HepG2 (cell line): ENCODE data around the gene ABAT. TPM values are rescaled to one million over a fixed set of nuclear protein-coding genes. Genes with fewer than 3 reads are reported as not detected.

ENCODE experiments used
- HNRNPH1 ChIP-seq: fragments of 200-400 bp; formaldehyde crosslinking; optimal IDR thresholded peaks from 2 replicates; pipeline ENCODE3; 2017; ENCODE audit warnings: mild to moderate bottlenecking, low read depth, low read length
- KDM1A ChIP-seq: IDR thresholded peaks from 2 replicates; pipeline ENCODE4 v1.6.1; 2016; ENCODE audit warnings: missing compliant biosample characterization
- KMT2A ChIP-seq: sonication (generic); formaldehyde crosslinking; IDR thresholded peaks from 2 replicates; pipeline ENCODE4 v1.4.0; 2020; ENCODE audit warnings: missing genetic modification reagents
- MYC ChIP-seq: sonication (generic); formaldehyde crosslinking; IDR thresholded peaks from 2 replicates; pipeline ENCODE4 v1.9.0; 2021; ENCODE audit warnings: missing genetic modification reagents, borderline replicate concordance
- NFIB ChIP-seq: sonication (generic); formaldehyde crosslinking; IDR thresholded peaks from 2 replicates; pipeline ENCODE4 v1.9.0; 2021; ENCODE audit warnings: missing genetic modification reagents, mild to moderate bottlenecking, borderline replicate concordance
- NPAS2 ChIP-seq: sonication (generic); formaldehyde crosslinking; IDR thresholded peaks from 2 replicates; pipeline ENCODE4 v1.8.0; 2022; ENCODE audit warnings: mild to moderate bottlenecking, missing genetic modification reagents, borderline replicate concordance
- RCOR2 ChIP-seq: IDR thresholded peaks from 2 replicates; pipeline ENCODE4 v1.6.1; 2016; ENCODE audit warnings: missing biosample characterization, missing genetic modification reagents
- RXRA ChIP-seq: sonication (generic); formaldehyde crosslinking; IDR thresholded peaks from 2 replicates; pipeline ENCODE4 v1.5.1; 2020; ENCODE audit warnings: missing genetic modification reagents
- SMYD3 ChIP-seq: sonication (generic); formaldehyde crosslinking; IDR thresholded peaks from 2 replicates; pipeline ENCODE4 v1.8.1; 2023; ENCODE audit warnings: mild to moderate bottlenecking, missing genetic modification reagents
- TCF7L2 ChIP-seq: IDR thresholded peaks from 2 replicates; pipeline ENCODE4 v1.6.1; 2011; ENCODE audit warnings: mild to moderate bottlenecking, low read depth, low read length, moderate library complexity
- ZBTB8A ChIP-seq: sonication (generic); formaldehyde crosslinking; IDR thresholded peaks from 2 replicates; pipeline ENCODE4 v1.4.0; 2020; ENCODE audit warnings: mild to moderate bottlenecking, low read depth, missing genetic modification reagents, borderline replicate concordance
- ZNF350 ChIP-seq: sonication (generic); formaldehyde crosslinking; IDR thresholded peaks from 2 replicates; pipeline ENCODE4 v1.4.0; 2020; ENCODE audit warnings: mild to moderate bottlenecking, low read depth, missing genetic modification reagents, borderline replicate concordance
- ZNF430 ChIP-seq: sonication (generic); formaldehyde crosslinking; IDR thresholded peaks from 2 replicates; pipeline ENCODE4 v1.9.0; 2021; ENCODE audit warnings: mild to moderate bottlenecking, missing genetic modification reagents
- ZNF460 ChIP-seq: sonication (generic); formaldehyde crosslinking; IDR thresholded peaks from 2 replicates; pipeline ENCODE4 v1.5.1; 2020; ENCODE audit warnings: missing genetic modification reagents, mild to moderate bottlenecking, borderline replicate concordance
- ZNF772 ChIP-seq: sonication (generic); formaldehyde crosslinking; IDR thresholded peaks from 2 replicates; pipeline ENCODE4 v1.5.0; 2020; ENCODE audit warnings: mild to moderate bottlenecking, missing genetic modification reagents
- polyA plus RNA-seq, 8 experiments: library from polyadenylated mRNA; depleted of rRNA in 3 of 8; stranded (reverse) in 7 of 8; unstranded in 1 of 8; fragments of >200 nt; fragmentation: Illumina TruSeq in 4 of 8; extraction: Trizol in 4 of 8; gene quantifications; 2 replicates each; pipeline versions ENCODE4 v1.2.1 to v1.2.3, GENCODE V29; 2011 to 2016; ENCODE audit warnings: low read depth in 4 of 8, missing spikeins in 1 of 8, mixed read lengths in 1 of 8; ENCODE audit not compliant: insufficient read depth in 1 of 8
- total RNA-seq, 5 experiments: library from RNA; depleted of rRNA; stranded (reverse); fragments of >200 nt; fragmentation: Illumina TruSeq; extraction: Trizol; gene quantifications; 2 replicates each; pipeline ENCODE4 v1.2.3, GENCODE V29; 2016; ENCODE audit warnings: low read depth in 1 of 5
- TF ChIP-seq, protein P1 (sequence below): sonication (generic); formaldehyde crosslinking; IDR thresholded peaks from 2 replicates; pipeline ENCODE4 v1.8.0; 2022; ENCODE audit warnings: missing genetic modification reagents, mild to moderate bottlenecking, borderline replicate concordance
- TF ChIP-seq, protein P2 (sequence below): IDR thresholded peaks from 2 replicates; pipeline ENCODE4 v1.6.1; 2012; ENCODE audit warnings: low read depth, low read length, improper control_type of control experiment
- TF ChIP-seq, protein P3 (sequence below): sonication (generic); formaldehyde crosslinking; IDR thresholded peaks from 2 replicates; pipeline ENCODE4 v1.4.0; 2020; ENCODE audit warnings: missing genetic modification reagents
- TF ChIP-seq, protein P4 (sequence below): sonication (generic); formaldehyde crosslinking; conservative IDR thresholded peaks from 2 replicates; pipeline ENCODE4 v1.4.0; 2020; ENCODE audit warnings: missing genetic modification reagents
- TF ChIP-seq, protein P5 (sequence below): sonication (generic); formaldehyde crosslinking; IDR thresholded peaks from 2 replicates; pipeline ENCODE4 v1.5.0; 2020; ENCODE audit warnings: mild to moderate bottlenecking, missing genetic modification reagents
- TF ChIP-seq, protein P6 (sequence below): IDR thresholded peaks from 2 replicates; pipeline ENCODE4 v1.6.1; 2018; ENCODE audit warnings: missing genetic modification reagents
- TF ChIP-seq, protein P7 (sequence below): IDR thresholded peaks from 2 replicates; pipeline ENCODE4 v1.6.1; 2012; ENCODE audit warnings: inconsistent platforms

The ABAT gene
- total and polyA plus RNA-seq, 2 of the 13 experiments (the other 11 are each of a cell fraction or from before 2014, with no cell fraction given) = 47.6 to 97.3 TPM

DNA sequence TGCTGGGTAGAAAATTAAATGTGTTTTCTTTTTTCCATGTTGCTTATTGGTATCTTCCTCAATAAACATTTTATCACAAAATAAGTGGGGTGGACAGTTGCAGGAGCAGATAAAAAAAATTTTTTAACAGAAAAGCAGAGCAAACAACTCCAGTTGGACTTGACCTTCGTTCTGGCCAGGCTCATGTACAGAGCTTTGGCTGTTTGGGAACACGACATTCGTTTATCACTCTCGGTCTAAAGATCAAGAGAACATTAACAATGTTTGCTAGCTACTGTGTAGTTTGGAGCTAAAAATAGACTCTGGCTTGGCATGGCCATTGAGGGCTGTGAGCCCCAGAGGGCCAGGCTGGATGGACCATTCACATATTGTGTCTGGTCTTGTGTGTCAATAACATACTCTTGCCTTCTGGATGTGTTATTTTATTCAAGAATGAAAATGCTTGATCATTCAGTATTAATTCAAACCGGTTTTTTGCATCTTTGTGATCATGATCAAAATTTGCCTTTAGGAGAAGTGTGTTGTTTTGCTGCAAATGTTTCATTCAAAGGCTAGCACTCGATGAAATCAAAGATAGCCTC, 66.4 kb downstream of the ABAT start (continued):
- TF ChIP-seq TCF7L2 (no peak), ZBTB8A (CRISPR knock-in tag) (no peak), ZNF460 (no peak; the same call in 1 of the 2 replicates), ZNF772 (no peak; the same call in 1 of the 2 replicates), ZNF350 (no peak; the same call in 1 of the 2 replicates), RCOR2 (CRISPR knock-in tag) (peak; percentile 88), RXRA (peak; percentile 92; the same call in 1 of the 2 replicates), NPAS2 (CRISPR knock-in tag) (no peak), ZNF430 (CRISPR knock-in tag) (peak; percentile 94), SMYD3 (CRISPR knock-in tag) (no peak), KDM1A (CRISPR knock-in tag) (no peak), HNRNPH1 (no peak), NFIB (CRISPR knock-in tag) (no peak), KMT2A (peak; percentile 76; the same call in 1 of the 2 replicates), MYC (no peak)
- TF ChIP-seq, protein P1, sequence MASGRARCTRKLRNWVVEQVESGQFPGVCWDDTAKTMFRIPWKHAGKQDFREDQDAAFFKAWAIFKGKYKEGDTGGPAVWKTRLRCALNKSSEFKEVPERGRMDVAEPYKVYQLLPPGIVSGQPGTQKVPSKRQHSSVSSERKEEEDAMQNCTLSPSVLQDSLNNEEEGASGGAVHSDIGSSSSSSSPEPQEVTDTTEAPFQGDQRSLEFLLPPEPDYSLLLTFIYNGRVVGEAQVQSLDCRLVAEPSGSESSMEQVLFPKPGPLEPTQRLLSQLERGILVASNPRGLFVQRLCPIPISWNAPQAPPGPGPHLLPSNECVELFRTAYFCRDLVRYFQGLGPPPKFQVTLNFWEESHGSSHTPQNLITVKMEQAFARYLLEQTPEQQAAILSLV (CRISPR knock-in tag) = no peak
- TF ChIP-seq, protein P2, sequence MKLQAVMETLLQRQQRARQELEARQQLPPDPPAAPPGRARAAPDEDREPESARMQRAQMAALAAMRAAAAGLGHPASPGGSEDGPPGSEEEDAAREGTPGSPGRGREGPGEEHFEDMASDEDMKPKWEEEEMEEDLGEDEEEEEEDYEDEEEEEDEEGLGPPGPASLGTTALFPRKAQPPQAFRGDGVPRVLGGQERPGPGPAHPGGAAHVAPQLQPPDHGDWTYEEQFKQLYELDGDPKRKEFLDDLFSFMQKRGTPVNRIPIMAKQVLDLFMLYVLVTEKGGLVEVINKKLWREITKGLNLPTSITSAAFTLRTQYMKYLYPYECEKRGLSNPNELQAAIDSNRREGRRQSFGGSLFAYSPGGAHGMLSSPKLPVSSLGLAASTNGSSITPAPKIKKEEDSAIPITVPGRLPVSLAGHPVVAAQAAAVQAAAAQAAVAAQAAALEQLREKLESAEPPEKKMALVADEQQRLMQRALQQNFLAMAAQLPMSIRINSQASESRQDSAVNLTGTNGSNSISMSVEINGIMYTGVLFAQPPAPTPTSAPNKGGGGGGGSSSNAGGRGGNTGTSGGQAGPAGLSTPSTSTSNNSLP = peak; percentile 94
- TF ChIP-seq, protein P3, sequence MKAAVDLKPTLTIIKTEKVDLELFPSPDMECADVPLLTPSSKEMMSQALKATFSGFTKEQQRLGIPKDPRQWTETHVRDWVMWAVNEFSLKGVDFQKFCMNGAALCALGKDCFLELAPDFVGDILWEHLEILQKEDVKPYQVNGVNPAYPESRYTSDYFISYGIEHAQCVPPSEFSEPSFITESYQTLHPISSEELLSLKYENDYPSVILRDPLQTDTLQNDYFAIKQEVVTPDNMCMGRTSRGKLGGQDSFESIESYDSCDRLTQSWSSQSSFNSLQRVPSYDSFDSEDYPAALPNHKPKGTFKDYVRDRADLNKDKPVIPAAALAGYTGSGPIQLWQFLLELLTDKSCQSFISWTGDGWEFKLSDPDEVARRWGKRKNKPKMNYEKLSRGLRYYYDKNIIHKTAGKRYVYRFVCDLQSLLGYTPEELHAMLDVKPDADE = no peak
- TF ChIP-seq, protein P4, sequence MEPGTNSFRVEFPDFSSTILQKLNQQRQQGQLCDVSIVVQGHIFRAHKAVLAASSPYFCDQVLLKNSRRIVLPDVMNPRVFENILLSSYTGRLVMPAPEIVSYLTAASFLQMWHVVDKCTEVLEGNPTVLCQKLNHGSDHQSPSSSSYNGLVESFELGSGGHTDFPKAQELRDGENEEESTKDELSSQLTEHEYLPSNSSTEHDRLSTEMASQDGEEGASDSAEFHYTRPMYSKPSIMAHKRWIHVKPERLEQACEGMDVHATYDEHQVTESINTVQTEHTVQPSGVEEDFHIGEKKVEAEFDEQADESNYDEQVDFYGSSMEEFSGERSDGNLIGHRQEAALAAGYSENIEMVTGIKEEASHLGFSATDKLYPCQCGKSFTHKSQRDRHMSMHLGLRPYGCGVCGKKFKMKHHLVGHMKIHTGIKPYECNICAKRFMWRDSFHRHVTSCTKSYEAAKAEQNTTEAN = peak; percentile 67; the same call in 1 of the 2 replicates
- TF ChIP-seq, protein P5, sequence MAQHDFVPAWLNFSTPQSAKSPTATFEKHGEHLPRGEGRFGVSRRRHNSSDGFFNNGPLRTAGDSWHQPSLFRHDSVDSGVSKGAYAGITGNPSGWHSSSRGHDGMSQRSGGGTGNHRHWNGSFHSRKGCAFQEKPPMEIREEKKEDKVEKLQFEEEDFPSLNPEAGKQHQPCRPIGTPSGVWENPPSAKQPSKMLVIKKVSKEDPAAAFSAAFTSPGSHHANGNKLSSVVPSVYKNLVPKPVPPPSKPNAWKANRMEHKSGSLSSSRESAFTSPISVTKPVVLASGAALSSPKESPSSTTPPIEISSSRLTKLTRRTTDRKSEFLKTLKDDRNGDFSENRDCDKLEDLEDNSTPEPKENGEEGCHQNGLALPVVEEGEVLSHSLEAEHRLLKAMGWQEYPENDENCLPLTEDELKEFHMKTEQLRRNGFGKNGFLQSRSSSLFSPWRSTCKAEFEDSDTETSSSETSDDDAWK (CRISPR knock-in tag) = no peak
- TF ChIP-seq, protein P6, sequence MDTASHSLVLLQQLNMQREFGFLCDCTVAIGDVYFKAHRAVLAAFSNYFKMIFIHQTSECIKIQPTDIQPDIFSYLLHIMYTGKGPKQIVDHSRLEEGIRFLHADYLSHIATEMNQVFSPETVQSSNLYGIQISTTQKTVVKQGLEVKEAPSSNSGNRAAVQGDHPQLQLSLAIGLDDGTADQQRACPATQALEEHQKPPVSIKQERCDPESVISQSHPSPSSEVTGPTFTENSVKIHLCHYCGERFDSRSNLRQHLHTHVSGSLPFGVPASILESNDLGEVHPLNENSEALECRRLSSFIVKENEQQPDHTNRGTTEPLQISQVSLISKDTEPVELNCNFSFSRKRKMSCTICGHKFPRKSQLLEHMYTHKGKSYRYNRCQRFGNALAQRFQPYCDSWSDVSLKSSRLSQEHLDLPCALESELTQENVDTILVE (CRISPR knock-in tag) = peak; percentile 91
- TF ChIP-seq, protein P7, sequence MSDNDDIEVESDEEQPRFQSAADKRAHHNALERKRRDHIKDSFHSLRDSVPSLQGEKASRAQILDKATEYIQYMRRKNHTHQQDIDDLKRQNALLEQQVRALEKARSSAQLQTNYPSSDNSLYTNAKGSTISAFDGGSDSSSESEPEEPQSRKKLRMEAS = peak; percentile 66; the same call in 1 of the 2 replicates
